HG03097 (cell line): Measurements from ENCODE around the gene LPAR1.
"Not testable (repeated sequence)": the region's sequence is repeated elsewhere in the genome, so short reads cannot be mapped to it uniquely, and the experiment has no call there.

Source experiments
- ATAC-seq: cut with Tn5 transposase; IDR thresholded peaks from one replicate; pipeline ENCODE4 v1.9.1; 2021; ENCODE audit not compliant: unreplicated experiment, low FRiP score

LPAR1 gene

GRCh38 chr9:110835404-110835803, 202.9 kb downstream of the LPAR1 start:
- ATAC-seq: no peak

- no peak for ATAC-seq
Observed at GRCh38 chr9:110832926-110833325, 205.3 kb downstream of the LPAR1 start.

GRCh38 chr9:110830495-110830894, 207.8 kb downstream of the LPAR1 start:
- no peak for ATAC-seq

- no peak for ATAC-seq
Observed at GRCh38 chr9:110828264-110828663, 210.0 kb downstream of the LPAR1 start.

- not testable (repeated sequence) for ATAC-seq
Observed at GRCh38 chr9:110826400-110826799, 211.9 kb downstream of the LPAR1 start.

- no peak for ATAC-seq
Observed at GRCh38 chr9:110825950-110826349, 212.3 kb downstream of the LPAR1 start.

GRCh38 chr9:110825129-110825528, 213.1 kb downstream of the LPAR1 start:
- ATAC-seq: not testable (repeated sequence)
